NCI-H460 (cell line): ENCODE results near the gene SCAF8. TPM values are rescaled to one million over a fixed set of nuclear protein-coding genes. Genes with fewer than 3 reads are reported as not detected.

Source experiments
- DNase-seq: peaks from one replicate; pipeline ENCODE4 v3.0.0-alpha.2; 2016; ENCODE audit warnings: low read depth; ENCODE audit errors: extremely low read depth
- small RNA-seq, 2 experiments: library from RNA; depleted of rRNA; stranded (forward); fragments of <200 nt; gene quantifications; one replicate each; pipeline ENCODE3, GENCODE V24; 2014
- total RNA-seq: library from RNA; depleted of rRNA; stranded (reverse); fragments of >200 nt; shearing (Covaris generic); gene quantifications from 2 replicates; pipeline ENCODE4 v1.2.3, GENCODE V29; 2014; rRNA removed

Gene SCAF8
- total RNA-seq, 1 experiment from 2014 or later: 23.4 TPM

DNA sequence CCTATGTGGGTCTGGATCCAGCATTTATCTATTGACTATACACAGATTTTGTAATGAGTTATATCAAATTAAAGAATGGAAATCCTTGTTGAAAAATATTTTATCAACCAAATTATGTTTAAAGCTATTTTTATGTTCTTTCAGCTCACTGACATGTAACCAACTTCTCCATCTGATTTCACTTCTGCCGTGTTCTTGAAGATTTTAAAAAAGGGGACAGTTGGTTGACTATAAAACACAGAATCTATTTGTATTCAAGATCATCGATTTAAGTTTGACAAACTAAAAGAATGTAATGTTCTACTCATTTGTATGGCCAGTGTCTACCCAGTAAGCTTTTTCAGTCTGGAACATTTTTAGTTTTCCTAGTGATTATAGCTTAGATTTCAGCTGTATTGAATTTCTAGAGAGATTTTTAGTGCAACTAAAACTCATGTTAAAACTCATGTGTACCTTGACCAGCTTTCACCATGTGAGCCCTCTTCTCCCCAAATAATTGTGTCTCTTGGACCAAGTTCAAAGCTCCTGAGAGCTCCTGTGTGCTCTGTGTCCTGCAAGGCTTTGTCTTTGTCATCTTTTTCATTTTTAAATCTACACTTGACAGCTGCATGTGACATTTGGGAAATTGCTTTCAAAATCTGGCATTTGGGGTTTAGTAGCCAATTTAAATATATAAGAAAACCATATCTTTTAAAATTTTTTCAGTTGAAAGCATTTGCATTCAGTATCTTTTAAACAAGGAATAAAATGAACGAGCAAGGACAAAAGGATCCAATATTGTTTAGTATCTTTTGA is 143.5 kb downstream of the SCAF8 start:
- no peak for DNase-seq

DNA sequence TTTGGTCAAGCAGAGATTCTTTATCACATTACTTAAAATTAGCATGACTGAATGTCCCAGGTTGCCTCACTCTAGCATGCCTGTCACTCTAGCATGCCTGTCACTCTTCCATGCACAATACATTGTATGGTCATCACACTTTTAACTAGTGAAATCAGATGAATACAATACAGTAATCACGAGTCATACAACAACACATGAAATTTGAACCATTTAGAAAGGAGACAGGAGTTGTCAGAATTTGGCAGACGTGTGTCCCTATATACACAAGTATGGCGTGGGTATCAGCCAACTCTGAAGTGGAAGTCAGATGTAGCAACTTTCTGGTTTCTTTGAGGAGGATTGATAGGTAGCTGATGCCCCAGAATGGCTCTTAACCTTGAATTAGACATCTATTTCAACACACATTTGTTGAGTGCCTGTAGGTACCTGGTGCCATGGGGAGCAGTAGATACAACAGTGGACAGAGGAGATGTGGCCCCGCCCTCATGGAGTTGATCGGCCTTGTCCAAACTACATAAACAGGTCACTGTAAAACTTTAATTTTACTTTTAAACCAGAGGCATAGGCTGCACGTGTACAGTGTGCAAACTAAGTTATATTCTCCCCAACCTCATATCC is 145.8 kb downstream of the SCAF8 start:
- DNase-seq: no peak

DNA sequence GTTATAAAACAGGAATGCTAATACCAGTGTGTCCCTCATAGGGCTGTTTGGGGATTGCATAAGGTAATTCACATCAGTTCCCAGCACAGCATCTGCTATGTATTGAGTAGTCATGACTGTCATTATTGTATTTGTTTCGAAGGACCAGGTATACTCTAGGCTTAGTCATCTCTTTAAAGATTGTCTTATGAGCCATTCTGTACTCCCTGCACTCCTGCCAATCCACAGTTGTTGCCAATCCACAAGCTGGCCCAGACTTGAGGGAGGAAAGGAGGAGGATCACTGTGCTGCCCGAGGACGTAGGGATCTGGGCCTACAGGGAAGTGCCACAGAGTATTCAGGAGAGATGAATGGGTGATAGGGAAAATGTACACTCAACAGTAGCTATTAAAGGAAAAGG is 148.9 kb downstream of the SCAF8 start:
- no peak for DNase-seq

Small RNA genes lying within 50 kb of the gene (small RNA-seq; reads per million reads assigned to genes)
- gene MIR1273C: 0 reads per million in 2 experiments
- gene RNU6-824P: 0 to 0.06 reads per million in 2 experiments

Other genes with a start within 250 kb of the SCAF8 start
- gene CNKSR3, start 222.7 kb upstream of the SCAF8 start, total RNA-seq: 6.1 and 6.3 TPM in 2 replicates